ENCODE measurements around the gene ZFP82.

Gene ZFP82

DNA sequence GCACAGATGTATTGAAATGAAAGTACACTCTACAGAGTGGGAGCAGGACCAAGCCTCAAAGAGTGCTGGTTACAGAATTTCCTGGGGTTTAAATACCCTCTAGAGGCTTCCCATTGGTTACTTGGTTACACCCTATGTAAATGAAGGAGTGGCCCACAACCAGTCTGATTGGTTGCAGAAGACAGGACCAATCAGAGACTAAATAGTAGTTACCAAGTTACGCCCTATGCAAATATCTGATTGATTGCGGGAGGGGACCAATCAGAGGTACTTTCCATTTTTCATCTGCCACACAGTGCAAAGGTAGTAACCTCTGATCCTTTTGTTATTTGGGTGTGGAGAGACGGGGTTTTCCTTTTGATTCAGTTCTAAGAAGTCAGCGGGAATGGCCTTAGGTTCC lies 5.5 kb upstream of the ZFP82 start:
- TF ChIP-seq, protein P1, sequence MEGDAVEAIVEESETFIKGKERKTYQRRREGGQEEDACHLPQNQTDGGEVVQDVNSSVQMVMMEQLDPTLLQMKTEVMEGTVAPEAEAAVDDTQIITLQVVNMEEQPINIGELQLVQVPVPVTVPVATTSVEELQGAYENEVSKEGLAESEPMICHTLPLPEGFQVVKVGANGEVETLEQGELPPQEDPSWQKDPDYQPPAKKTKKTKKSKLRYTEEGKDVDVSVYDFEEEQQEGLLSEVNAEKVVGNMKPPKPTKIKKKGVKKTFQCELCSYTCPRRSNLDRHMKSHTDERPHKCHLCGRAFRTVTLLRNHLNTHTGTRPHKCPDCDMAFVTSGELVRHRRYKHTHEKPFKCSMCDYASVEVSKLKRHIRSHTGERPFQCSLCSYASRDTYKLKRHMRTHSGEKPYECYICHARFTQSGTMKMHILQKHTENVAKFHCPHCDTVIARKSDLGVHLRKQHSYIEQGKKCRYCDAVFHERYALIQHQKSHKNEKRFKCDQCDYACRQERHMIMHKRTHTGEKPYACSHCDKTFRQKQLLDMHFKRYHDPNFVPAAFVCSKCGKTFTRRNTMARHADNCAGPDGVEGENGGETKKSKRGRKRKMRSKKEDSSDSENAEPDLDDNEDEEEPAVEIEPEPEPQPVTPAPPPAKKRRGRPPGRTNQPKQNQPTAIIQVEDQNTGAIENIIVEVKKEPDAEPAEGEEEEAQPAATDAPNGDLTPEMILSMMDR (IDR thresholded peaks at IDR 0.05; ENCODE audit: extremely low read depth, insufficient read depth, missing control alignments), result no peak
- in situ Hi-C loops (cut with MboI; ENCODE audit: low pct_unique_long_range_greater_than_20kb, low sequenced_read_pairs, unreplicated experiment), result no loop called here
- DNase-seq (ENCODE audit: low spot score), result no peak

DNA sequence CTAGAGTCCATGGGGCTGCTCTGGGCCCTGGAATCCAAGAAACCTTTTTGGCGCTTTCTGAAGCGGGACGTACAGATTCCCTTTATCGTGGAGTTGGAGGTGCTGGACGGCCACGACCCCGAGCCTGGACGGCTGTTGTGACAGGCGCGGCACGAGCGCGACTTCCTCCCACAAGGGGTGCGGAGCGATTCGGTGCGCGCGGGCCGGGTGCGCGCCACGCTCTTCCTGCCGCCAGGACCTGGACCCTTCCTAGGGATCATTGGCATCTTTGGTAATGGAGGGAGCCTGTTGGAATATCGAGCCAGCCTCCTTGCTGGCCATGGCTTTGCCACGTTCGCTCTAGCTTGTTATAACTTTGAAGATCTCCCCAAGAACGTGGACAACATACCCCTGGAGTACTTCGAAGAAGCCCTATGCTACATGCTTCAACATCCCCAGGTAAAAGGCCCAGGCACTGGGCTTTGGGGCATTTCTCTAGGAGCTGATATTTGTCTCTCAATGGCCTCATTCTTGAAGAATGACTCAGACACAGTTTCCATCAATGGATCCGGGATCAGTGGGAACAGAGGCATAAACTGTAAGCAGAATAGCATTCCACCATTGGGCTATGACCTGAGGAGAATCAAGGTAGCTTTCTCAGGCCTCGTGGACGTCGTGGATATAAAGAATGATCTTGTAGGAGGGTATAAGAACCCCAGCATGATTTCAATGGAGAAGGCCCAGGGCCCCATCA lies 3.5 kb upstream of the ZFP82 start:
- in situ Hi-C loops (cut with MboI; ENCODE audit: low pct_unique_long_range_greater_than_20kb, low sequenced_read_pairs, unreplicated experiment), result no loop called here
- no peak for DNase-seq (ENCODE audit: low spot score)
- TF ChIP-seq, protein P1 (IDR thresholded peaks at IDR 0.05; ENCODE audit: extremely low read depth, insufficient read depth, missing control alignments), result no peak

DNA sequence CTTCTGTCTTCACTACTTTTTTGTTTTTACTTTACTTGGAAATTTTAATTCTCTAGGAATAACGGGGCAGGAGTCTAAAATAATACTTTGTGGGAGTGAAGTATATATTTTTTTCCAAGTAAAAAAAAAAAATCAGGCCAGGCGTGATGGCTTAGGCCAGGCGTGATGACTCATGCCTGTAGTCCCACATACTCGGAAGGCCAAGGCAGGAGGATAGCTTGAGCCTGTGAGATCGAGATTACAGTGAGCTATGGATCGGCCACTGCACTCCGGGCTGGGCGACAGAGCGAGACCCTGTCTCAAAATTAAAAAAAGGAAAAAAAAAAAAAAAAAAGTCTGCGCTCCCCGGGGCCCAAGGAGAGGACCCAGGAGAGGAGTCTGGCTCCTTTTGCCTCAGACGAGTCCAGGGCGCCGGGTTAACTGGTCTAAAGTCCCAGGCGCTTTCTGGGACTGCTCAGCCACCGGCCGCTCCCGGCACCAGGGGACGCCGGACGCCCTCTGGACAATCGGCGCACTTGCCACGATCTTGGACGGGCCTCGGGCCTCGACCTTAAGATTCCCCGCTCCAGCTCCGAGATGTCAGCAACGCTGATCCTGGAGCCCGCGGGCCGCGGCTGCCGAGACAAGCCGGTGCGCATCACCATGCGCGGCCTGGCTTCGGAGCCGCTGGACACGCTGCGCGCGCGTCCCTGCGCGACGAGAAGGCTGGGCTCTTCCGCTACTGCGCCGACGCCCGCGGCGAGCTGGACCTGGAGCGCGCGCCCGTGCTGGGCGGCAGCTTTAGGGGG lies 2.7 kb upstream of the ZFP82 start:
- TF ChIP-seq, protein P1 (IDR thresholded peaks at IDR 0.05; ENCODE audit: extremely low read depth, insufficient read depth, missing control alignments), result no peak
- no peak for DNase-seq (ENCODE audit: low spot score)
- in situ Hi-C loops (cut with MboI; ENCODE audit: low pct_unique_long_range_greater_than_20kb, low sequenced_read_pairs, unreplicated experiment), result no loop called here

DNA sequence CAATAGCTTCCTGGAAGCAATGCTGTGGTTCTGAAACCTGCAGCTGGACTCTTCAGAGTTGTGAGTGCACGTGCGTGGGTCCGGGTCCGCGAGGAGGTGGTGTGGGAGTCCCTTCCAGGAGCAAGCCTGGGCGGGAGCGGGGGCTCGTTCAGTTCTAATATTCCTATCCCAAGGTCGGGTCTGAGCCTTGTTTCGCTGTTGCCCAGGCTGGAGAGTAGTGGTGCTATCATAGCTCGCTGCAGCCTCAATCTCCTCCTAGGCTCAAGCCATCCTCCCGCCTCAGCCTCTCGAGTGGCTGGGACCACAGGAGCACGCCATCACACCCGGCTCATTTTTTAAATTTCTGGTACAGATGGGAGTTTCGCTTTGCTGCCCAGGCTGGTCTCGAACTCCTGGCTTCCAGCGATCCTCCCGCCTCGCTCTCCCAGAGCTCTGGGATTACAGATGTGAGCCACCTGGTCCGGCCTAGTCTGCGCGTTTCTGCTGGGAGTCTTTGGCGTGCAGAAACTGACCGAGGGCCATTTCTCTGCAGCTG lies 625 bp downstream of the ZFP82 start:
- DNase-seq (ENCODE audit: low spot score), result no peak
- in situ Hi-C loops (cut with MboI; ENCODE audit: low pct_unique_long_range_greater_than_20kb, low sequenced_read_pairs, unreplicated experiment), result no loop called here
- TF ChIP-seq, protein P1 (IDR thresholded peaks at IDR 0.05; ENCODE audit: extremely low read depth, insufficient read depth, missing control alignments), result no peak

DNA sequence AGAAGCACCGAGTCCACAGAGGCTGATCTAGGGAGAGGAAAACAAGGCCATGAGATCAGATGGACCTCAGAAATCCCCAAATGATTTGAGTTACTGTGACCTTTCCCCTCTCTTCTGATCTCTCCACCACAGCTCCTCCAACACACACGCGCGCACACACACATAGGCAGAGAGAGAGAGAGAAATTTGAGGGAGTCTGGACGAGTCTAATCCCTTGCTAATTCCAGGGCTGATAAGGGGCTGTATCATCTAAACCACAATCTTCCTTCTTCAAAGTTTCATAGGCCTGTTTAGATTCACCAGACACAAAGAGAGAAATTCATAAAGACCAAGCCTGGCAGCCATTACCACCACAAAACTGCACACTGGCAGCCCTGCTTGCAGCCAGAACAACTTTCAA lies 8.6 kb downstream of the ZFP82 start:
- DNase-seq (ENCODE audit: low spot score), result no peak
- in situ Hi-C loops (cut with MboI; ENCODE audit: low pct_unique_long_range_greater_than_20kb, low sequenced_read_pairs, unreplicated experiment), result no loop called here
- TF ChIP-seq, protein P1 (IDR thresholded peaks at IDR 0.05; ENCODE audit: extremely low read depth, insufficient read depth, missing control alignments), result no peak

DNA sequence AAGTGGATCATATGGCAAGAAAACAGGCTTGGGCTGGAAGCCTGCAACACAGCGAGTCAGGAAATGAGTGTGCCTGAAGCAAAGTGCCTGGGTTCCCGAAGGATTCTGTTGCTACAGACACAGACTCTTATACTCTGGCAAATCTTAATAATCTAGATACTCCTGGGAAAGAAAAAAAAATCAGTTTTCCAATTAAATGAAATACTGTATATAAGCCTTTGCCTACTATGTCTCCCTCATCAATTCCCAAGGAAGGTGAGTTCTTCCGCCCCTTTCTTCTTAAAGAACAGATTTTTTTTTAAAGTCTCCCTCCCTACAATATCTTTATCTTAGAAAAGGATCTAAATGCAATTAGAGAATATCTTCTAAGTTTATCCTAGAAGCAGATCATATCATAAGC lies 10.3 kb downstream of the ZFP82 start:
- in situ Hi-C loops (cut with MboI; ENCODE audit: low pct_unique_long_range_greater_than_20kb, low sequenced_read_pairs, unreplicated experiment), result no loop called here
- TF ChIP-seq, protein P1 (IDR thresholded peaks at IDR 0.05; ENCODE audit: extremely low read depth, insufficient read depth, missing control alignments), result no peak
- no peak for DNase-seq (ENCODE audit: low spot score)

All from GM13977 (cell line).